K562 (cell line): Measurements from ENCODE around the gene OBSCN. TPM values are rescaled to one million over a fixed set of nuclear protein-coding genes. Genes with fewer than 3 reads are reported as not detected.
A peak's percentile ranks its signal among the peaks of the same experiment; 100 is the strongest.

Experiments used
- NCOR1 ChIP-seq: fragments of 450-650 bp; IDR thresholded peaks from 2 replicates; pipeline ENCODE4 v1.6.1; 2016; ENCODE audit warnings: mild to moderate bottlenecking, moderate library complexity
- PHB2 ChIP-seq: fragments of 450-650 bp; IDR thresholded peaks from 2 replicates; pipeline ENCODE4 v1.6.1; 2017; ENCODE audit warnings: low read depth
- TAF15 ChIP-seq: fragments of 200-400 bp; formaldehyde crosslinking; IDR thresholded peaks from 2 replicates; pipeline ENCODE4 v1.6.1; 2017; ENCODE audit warnings: mild to moderate bottlenecking, low read depth, low read length, moderate library complexity
- TRIM28 ChIP-seq: fragments of 450-650 bp; IDR thresholded peaks from 2 replicates; pipeline ENCODE4 v1.6.1; 2017
- ZNF695 ChIP-seq: fragments of 450-650 bp; formaldehyde crosslinking; IDR thresholded peaks from 2 replicates; pipeline ENCODE4 v1.4.0; 2020; ENCODE audit warnings: mild to moderate bottlenecking, moderate library complexity
- polyA plus RNA-seq, 8 experiments: library from polyadenylated mRNA; depleted of rRNA in 4 of 8; stranded (reverse) in 5 of 8; unstranded in 3 of 8; fragments of >200 nt; fragmentation: Nextera tagmentation in 2 of 8; fragmentation: Illumina TruSeq in 1 of 8; extraction: Ambion mirVana in 2 of 8; extraction: Trizol in 1 of 8; gene quantifications; 2 replicates each; pipeline versions ENCODE4 v1.2.1 to v1.2.3, GENCODE V29; 2011 to 2014; ENCODE audit warnings: inconsistent platforms in 1 of 8, missing spikeins in 1 of 8
- total RNA-seq, 7 experiments: library from RNA; depleted of rRNA in 6 of 7; stranded (reverse); fragments of >200 nt in 6 of 7; fragmentation: Illumina TruSeq in 2 of 7; extraction: Trizol in 2 of 7; gene quantifications; 2 replicates each; pipeline versions ENCODE4 v1.2.1 to v1.2.3, GENCODE V29; 2011 to 2021; ENCODE audit warnings: low replicate concordance in 1 of 7
- TF ChIP-seq, protein P1 (sequence below): fragments of 250-450 bp; sonication (Bioruptor Pico); IDR thresholded peaks from 2 replicates; pipeline ENCODE4 v1.4.0; 2020; ENCODE audit warnings: mild to moderate bottlenecking, moderate library complexity
- TF ChIP-seq, protein P2 (sequence below): sonication (generic); formaldehyde crosslinking; IDR thresholded peaks from 2 replicates; pipeline ENCODE4 v1.8.0; 2022; ENCODE audit warnings: mild to moderate bottlenecking, missing genetic modification reagents

The OBSCN gene
- total and polyA plus RNA-seq, 9 of the 15 experiments (the other 6 are each of a cell fraction or from before 2014, with no cell fraction given): 0.18 to 19.7 (median 3.6) TPM

DNA sequence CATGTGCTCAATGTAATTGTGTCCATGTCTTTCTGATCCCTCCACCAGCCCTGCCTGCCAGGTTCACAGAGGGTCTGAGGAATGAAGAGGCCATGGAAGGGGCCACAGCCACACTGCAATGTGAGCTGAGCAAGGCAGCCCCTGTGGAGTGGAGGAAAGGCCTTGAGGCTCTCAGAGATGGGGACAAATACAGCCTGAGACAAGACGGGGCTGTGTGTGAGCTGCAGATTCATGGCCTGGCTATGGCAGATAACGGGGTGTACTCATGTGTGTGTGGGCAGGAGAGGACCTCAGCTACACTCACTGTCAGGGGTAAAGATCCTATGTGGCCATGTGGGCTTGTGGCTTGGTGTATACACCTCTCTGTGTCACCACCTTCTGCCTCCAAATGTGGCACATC, 91.4 kb downstream of the OBSCN start (continued):
- TF ChIP-seq, protein P1, sequence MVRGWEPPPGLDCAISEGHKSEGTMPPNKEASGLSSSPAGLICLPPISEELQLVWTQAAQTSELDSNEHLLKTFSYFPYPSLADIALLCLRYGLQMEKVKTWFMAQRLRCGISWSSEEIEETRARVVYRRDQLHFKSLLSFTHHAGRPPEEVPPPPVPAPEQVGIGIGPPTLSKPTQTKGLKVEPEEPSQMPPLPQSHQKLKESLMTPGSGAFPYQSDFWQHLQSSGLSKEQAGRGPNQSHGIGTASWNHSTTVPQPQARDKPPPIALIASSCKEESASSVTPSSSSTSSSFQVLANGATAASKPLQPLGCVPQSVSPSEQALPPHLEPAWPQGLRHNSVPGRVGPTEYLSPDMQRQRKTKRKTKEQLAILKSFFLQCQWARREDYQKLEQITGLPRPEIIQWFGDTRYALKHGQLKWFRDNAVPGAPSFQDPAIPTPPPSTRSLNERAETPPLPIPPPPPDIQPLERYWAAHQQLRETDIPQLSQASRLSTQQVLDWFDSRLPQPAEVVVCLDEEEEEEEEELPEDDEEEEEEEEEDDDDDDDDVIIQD: no peak
- TF ChIP-seq PHB2: no peak
- TF ChIP-seq, protein P2, sequence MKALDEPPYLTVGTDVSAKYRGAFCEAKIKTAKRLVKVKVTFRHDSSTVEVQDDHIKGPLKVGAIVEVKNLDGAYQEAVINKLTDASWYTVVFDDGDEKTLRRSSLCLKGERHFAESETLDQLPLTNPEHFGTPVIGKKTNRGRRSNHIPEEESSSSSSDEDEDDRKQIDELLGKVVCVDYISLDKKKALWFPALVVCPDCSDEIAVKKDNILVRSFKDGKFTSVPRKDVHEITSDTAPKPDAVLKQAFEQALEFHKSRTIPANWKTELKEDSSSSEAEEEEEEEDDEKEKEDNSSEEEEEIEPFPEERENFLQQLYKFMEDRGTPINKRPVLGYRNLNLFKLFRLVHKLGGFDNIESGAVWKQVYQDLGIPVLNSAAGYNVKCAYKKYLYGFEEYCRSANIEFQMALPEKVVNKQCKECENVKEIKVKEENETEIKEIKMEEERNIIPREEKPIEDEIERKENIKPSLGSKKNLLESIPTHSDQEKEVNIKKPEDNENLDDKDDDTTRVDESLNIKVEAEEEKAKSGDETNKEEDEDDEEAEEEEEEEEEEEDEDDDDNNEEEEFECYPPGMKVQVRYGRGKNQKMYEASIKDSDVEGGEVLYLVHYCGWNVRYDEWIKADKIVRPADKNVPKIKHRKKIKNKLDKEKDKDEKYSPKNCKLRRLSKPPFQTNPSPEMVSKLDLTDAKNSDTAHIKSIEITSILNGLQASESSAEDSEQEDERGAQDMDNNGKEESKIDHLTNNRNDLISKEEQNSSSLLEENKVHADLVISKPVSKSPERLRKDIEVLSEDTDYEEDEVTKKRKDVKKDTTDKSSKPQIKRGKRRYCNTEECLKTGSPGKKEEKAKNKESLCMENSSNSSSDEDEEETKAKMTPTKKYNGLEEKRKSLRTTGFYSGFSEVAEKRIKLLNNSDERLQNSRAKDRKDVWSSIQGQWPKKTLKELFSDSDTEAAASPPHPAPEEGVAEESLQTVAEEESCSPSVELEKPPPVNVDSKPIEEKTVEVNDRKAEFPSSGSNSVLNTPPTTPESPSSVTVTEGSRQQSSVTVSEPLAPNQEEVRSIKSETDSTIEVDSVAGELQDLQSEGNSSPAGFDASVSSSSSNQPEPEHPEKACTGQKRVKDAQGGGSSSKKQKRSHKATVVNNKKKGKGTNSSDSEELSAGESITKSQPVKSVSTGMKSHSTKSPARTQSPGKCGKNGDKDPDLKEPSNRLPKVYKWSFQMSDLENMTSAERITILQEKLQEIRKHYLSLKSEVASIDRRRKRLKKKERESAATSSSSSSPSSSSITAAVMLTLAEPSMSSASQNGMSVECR (CRISPR knock-in tag): no peak
- TF ChIP-seq ZNF695 (CRISPR knock-in tag): no peak
- no peak for TF ChIP-seq TAF15
- TF ChIP-seq NCOR1: peak; percentile 27; the same call in 1 of the 2 replicates
- no peak for TF ChIP-seq TRIM28
